WI38 (cell line): ENCODE data around the gene MIB1.

Source experiments
- H3K4me3 ChIP-seq: 2 replicates; pipeline ENCODE4 v1.5.1; 2011; ENCODE audit warnings: low read depth, mild to moderate bottlenecking, control low read depth, low read length
- CTCF ChIP-seq: IDR thresholded peaks from 2 replicates; pipeline ENCODE4 v1.5.1; 2012; ENCODE audit warnings: low read depth, mild to moderate bottlenecking, control low read depth, low read length

Gene MIB1

GRCh38 chr18:21897811-21898210, 157.2 kb downstream of the MIB1 start:
- no peak overlapping the region for H3K4me3 ChIP-seq
- TF ChIP-seq CTCF = peak; percentile 78

- no peak overlapping the region for H3K4me3 ChIP-seq
- TF ChIP-seq CTCF = no peak
Observed at GRCh38 chr18:21900605-21901352, 160.2 kb downstream of the MIB1 start.

GRCh38 chr18:21901423-21901945, 160.9 kb downstream of the MIB1 start:
- no peak for TF ChIP-seq CTCF
- peak overlapping the region; percentile 24; the same call in 1 of the 2 replicates for H3K4me3 ChIP-seq

- TF ChIP-seq CTCF = no peak
Observed at GRCh38 chr18:21903709-21904108, 163.1 kb downstream of the MIB1 start.

GRCh38 chr18:21904856-21905255, 164.3 kb downstream of the MIB1 start:
- no peak for TF ChIP-seq CTCF
- H3K4me3 ChIP-seq = no peak overlapping the region

More at GRCh38 chr18:21903709-21904108, 163.1 kb downstream of the MIB1 start:
- no peak overlapping the region for H3K4me3 ChIP-seq

GRCh38 chr18:21907451-21907850, 166.9 kb downstream of the MIB1 start:
- no peak overlapping the region for H3K4me3 ChIP-seq
- TF ChIP-seq CTCF = no peak

GRCh38 chr18:21908711-21909110, 168.1 kb downstream of the MIB1 start:
- TF ChIP-seq CTCF = no peak
- H3K4me3 ChIP-seq = no peak overlapping the region
